GM19239 (cell line): ENCODE results near the gene CYP19A1.
A peak's percentile ranks its signal among the peaks of the same experiment; 100 is the strongest.
"Not testable (repeated sequence)": the region's sequence is repeated elsewhere in the genome, so short reads cannot be mapped to it uniquely, and the experiment has no call there.

Experiments used
- DNase-seq: peaks from one replicate; pipeline ENCODE4 v3.0.0; 2011; ENCODE audit warnings: low spot score; ENCODE audit not compliant: insufficient read length
- FAIRE-seq: peaks from 2 replicates; lab custom pipeline; 2011; peaks lifted over from hg19 to GRCh38; lab: Jason Lieb, UNC

Gene CYP19A1

DNA sequence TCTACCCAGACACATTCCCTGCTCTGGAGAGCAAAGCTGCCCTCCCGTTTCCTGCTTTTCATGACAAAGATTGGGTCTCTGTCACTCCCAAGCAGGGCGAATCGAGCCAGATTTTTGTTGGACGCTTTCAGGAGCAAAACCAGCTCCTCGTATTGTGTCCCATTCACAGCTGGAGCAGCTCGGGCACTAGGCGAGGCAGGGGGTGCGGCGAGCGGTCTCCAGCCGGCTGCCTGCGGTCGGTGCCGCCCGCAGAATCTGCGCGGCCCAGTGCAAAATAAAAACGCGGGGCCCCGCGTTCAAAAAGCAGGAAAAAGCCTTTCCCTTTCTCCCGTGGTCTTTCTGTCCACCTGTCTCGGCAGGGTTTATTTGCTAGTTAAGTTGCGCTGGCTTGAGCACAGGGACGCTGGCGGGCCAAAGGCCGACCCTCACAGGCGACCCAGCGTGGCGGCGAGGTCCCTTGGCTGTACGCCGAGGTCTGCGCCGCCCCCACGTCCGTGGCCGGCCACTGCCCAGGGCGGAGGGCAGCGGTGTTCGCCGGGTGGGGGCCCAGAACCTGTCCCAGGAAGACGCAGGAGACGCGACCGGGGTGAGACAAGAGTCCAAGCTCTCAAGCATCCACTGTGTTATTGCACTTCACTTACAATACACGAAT is 71.2 kb downstream of the CYP19A1 start:
- FAIRE-seq (no peak), DNase-seq (no peak)

DNA sequence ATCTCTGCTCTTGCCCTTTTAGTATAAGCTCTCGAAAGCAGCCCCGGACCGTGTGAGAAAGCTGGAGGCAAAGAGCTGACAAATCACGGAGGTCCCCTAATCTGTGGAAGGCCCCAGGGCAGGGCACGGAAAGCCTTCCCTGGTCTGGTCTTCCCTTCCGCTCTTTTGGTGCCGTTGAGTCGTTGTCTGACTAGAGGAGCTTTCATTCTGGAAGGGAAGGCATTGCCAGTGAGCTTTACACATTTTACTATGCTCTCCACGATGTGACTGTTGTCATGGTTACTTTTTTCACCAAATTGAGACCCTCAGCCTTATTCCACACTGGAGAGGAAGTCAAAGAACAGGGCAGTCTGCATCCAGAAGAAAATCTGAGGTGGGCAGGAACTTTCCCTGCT is 71.7 kb downstream of the CYP19A1 start:
- DNase-seq (no peak), FAIRE-seq (no peak)

DNA sequence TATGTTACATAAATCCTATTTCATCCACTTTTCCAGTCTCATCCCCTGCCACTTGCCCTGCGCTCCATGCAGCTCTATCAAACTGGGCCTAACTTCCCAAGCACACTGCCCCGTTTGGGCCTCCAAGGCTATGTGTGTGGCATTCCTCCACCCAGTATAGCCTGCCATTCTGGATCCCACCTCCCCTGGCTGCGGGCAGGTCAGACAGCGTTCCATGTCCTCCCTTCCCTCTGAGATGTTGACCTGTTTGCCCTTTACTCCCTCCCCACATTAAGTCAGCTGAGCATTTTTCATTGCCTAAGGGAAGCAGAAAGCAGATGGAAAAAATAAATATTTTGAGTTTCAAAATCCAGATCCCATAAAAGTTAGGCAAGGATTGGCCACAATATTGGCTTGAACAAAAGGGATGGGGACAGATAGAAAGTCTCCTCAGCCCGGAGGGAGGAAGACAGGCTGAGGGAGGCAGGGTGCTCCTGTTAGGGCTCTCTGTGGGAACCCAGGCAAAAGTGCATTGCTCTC is 73.3 kb downstream of the CYP19A1 start:
- DNase-seq (no peak), FAIRE-seq (no peak)

DNA sequence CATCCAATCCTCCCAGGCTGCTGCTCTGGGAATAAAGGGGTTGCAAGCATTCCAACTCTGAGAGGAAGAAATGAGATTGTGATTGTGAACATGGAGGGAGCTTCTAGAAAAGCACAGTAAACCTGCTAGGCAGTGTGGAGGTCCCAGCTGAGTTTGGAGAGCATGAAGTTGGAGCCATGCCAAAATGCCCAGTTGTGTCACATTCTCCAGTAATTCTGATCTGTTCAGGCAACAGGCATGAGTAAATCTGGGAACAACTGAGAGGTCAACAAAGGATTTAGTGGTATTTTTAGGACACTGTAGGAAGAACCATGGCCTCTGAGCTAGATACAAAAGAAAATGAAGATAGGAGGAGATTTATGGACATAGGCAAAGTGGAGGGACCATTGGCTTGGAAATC is 74.7 kb downstream of the CYP19A1 start:
- DNase-seq = no peak
- no peak for FAIRE-seq

DNA sequence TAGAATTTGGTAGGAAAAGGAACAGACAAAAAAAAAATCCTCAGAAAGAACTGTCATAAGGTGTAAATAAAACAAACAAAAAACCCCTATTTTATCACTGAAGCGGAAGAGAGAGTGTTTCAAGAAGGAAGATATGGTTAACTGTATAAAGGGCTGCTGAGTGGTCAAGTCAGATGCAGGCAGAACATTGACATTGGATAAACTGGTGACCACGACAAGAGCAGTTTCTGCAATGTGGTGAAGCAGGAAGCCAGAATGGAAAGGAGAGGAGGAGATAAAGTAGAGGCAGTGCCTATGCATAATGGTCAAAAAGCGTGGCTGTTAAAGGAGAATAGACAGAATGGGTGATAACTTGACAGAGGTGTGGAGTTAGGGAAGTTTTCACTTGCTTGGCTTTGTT is 75.3 kb downstream of the CYP19A1 start:
- FAIRE-seq = no peak

DNA sequence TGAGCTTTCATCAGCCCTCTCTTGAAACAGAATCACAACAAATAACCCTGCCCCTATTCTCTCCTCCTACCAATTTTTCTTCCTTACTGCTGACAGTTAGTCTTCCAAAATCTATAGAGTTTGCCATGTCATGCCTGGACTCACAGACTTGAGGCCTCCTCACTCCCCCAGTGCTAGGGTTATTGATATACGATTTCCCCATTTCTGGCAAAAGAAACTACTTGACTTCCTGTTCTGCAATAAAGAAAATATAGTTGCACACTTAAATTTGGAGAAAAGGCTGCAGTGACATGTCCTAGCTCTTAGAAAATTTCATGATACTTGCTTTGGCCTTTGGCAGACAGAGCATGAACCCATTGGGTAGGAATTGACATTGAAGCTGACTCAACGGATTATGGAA is 75.9 kb downstream of the CYP19A1 start:
- DNase-seq = no peak
- FAIRE-seq = no peak

More for the DNA sequence above, 75.3 kb downstream of the CYP19A1 start:
- no peak for DNase-seq

DNA sequence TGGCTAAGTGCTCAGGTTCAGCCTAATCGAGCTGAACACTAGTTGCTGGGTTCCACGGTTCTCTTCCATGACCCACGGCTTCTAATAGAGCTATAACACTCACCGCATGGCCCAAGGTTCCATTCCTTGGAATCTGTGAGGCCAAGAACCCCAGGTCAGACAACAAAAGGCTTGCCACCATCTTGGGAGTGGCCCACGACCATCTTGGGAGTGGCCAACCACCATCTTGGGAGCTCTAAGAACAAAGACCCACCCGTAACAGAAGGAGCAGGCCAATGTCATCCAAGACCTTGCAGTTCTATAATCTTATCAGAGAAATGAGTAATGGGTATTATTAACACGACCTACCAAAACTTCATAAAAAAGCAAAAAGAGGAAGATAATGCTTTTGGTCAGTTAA is 77.3 kb downstream of the CYP19A1 start:
- DNase-seq, FAIRE-seq: not testable (repeated sequence)

DNA sequence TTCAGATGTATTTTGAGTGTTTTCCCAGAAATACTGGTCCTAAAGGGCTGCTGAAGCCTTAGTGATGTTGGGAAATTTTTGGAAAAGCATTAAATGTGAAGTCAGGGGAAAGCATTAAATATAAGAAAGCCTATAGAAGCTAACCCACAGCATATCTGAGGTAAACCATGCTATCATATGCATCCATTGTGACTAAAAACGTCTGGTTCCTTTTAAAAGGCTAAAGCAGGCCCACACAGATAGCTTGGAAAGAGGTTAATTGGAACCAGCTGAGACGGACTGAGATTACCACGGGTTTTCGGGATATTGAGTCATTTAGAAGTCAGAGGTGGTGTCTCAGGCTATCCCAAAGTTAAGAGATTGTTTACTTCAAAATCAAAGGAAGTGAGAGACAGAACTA is 78.2 kb downstream of the CYP19A1 start:
- FAIRE-seq (no peak), DNase-seq (no peak)

DNA sequence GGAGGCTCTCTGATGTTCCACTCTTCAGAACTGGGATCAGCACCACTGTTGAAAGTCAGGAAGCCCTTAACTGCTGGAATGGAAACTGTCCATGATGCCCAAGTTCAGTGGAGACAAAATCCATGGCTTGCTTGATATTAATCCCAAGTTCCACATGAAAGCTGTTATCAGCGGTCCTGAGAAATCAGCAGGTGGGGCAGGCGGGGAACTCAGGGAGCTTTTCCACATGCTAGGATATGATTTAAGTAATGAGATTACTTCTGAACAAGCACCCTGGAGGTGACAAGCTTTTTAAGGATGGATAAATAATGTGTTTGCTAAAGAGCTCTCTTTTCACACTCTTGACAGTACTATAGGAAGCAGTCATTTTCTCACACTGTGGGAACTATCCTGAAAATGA is 82.9 kb downstream of the CYP19A1 start:
- FAIRE-seq (no peak), DNase-seq (no peak)

DNA sequence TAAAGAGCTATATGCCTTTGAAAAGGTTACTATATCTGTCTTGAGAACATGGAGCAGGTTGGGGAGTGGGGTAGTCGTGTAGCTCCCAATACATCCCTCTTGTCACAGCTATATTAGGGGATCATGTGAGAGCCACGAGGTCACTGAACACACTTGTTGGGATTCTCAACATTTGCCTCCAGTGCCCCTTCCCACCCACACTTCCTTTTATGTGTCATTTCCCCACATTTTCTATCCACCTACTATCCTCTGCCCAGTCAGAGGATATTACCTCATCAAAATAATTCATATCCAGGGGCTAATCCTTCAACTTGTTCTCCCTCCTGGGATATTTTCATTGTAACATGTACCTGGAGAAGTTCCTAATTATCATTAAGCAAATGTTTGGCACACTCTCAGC is 85.0 kb downstream of the CYP19A1 start:
- no peak for DNase-seq
- FAIRE-seq = no peak

DNA sequence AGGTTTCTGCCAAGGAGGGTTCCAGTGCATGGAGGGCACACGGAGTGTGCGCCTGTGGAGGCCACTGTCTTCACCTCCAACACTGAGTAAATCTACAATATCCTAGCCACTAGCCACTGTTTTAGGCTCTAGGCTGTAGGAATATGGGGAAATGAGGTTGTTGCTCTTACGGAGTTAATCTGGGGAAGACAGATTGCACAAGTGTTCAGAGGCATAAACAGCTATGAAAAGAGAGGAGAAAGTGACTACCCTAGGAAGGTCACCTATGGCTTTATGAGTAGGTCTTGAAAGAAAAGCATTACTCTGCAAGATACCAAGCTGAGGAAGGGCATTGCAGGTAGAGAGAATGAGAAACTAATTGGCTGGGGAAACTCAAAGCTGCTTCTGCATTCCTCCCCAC is 85.7 kb downstream of the CYP19A1 start:
- DNase-seq (no peak), FAIRE-seq (no peak)

DNA sequence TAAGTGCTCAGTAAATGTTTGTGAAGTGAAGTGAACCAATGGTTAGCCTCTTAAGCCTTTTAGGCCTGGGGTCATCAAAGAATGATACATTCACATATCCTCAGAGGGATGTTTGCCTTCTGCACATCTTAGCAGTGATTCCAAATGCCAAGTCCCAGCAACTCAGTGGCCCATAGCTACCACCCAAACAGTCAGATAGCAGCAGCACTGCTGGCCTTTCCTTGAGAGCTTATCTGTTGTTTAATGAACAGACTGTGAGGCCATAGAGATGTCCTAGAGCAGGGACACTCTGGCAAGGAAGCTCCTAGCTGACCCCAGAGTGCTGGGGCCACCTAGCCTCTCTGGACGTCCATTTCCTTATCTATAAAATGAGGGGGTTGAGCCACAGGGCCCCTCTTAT is 86.8 kb downstream of the CYP19A1 start:
- no peak for FAIRE-seq
- DNase-seq = no peak

DNA sequence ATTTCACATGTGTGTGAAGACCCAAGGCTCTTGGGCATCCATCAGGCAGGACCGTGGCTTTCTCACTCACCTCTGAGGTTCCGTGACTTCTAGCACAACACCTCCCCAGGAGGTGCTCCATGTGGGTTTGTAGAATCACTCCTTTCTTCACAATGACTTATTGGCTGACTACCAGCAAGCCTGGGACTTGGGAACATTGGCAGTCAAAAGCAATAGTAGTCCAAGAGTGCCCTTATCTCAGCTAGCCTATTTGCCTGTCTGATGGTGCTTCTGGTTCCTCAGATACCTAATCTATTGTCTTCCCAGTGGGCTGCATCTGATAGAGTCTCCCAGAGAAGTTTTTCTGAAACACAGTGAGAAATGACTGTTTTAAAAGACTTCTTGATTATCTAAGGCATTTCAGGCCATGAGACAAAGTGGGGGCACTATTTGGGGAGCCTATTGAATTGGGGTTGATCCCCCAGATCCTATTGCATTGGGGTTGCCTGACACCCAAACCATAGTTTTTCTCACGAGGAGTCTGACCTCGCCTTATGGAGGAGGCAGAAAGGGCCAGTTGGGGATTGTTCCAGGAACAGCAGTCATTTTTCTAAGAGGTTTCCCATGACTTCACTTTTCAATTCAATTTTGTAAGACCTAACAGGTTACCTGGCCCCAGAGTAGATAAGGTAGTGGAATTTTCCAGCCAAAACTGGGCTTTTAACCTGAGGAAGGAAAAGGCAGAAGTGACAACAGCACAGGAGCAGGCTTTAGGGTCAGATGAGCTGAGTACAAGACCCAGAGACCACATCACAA is 88.0 kb downstream of the CYP19A1 start:
- no peak for FAIRE-seq
- no peak for DNase-seq

DNA sequence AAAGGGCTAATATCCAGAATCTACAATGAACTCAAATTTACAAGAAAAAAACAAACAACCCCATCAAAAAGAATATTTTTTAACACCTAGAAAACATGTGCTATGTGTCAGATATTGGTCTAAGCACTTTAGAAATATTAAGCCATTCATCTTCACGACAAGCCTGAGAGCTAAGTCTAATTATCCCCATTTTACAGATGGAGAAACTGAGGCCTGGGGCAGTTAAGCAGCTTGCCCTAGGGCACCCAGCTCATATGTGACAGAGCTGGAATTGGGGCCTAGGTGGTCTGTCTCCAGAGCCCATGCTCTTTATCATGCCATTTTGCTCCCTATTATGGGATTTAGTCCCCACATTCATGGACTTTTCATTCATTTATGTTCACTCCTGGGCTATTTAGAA is 92.8 kb downstream of the CYP19A1 start:
- DNase-seq = no peak
- FAIRE-seq = no peak

DNA sequence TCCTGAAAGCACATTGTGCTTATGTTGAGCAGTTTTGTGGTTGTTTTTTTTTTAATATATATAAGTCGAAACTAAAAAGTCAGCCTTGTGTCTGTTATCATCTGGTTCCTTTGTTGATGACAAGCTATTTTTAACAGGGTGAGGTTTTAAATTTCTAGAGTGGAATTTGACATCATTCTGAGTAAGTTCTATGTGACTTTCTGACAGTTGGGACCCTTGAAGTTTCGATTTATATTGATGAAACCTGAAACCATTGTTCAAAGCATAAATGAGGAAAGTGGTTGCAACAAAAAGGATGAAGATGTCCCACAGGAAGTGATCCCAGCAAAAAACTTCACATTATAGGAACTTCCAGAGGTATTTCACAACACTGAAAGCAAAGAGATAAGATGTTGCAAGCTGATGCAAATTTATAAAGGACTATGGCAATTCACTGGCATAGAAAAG is 94.0 kb downstream of the CYP19A1 start:
- DNase-seq = no peak
- peak; percentile 4 for FAIRE-seq

DNA sequence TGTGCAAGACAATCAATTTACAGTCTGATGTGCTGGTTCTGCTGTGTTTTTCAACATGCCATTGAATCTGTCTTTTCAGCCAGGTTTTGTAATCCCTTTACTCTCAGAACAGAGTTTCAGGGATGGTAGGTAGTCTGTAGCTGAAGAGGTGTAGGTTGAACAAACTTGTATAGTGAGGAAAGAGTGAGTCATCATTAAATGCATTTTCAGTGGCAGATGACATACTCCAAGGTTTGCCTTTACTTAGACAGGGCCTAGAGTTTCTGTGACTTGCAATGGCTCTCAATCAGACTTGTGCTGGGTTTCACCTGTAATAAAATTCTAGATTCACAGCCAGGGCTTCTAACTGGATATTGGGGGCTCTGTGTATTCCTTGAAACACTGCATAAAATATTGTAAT is 94.6 kb downstream of the CYP19A1 start:
- DNase-seq = no peak
- FAIRE-seq = peak; percentile 45

DNA sequence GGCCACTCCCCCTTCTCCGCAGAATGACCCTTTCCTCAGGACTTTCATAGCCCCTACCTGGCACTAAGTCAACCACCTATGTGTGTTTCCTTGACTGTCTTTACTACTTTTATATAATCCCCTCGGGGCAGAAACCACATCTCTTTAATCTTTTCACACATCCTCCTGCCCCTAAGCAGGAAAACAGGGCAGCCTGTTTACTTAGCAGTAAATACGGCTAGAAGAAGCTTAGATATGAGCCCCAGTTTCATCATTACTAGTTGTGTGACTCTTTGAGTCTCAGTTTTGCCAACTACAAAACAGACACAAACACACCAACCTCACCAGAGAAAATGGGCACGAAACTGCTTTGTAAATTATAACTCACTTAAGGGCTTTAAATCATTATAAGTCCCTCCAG is 98.3 kb downstream of the CYP19A1 start:
- no peak for DNase-seq
- FAIRE-seq = peak; percentile 70

DNA sequence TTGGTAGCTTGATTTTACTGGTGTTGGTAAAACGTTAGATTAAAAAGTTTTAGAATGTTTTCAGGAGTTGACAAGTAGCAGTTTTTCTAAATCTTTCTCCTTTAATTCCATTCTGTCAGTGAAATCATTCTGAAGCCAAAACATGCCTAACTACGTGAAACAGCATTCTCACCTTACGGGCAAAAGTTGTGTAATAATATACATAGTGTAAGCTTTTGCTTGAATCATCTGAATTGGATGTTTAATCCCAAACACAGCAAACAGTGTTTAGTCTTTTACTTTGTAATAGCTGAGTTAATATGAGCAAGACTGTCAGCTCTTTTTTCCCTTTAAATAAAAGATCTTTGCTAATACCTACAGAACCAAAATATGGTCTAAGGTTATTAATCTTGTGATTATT is 100.6 kb downstream of the CYP19A1 start:
- DNase-seq (no peak), FAIRE-seq (no peak)

DNA sequence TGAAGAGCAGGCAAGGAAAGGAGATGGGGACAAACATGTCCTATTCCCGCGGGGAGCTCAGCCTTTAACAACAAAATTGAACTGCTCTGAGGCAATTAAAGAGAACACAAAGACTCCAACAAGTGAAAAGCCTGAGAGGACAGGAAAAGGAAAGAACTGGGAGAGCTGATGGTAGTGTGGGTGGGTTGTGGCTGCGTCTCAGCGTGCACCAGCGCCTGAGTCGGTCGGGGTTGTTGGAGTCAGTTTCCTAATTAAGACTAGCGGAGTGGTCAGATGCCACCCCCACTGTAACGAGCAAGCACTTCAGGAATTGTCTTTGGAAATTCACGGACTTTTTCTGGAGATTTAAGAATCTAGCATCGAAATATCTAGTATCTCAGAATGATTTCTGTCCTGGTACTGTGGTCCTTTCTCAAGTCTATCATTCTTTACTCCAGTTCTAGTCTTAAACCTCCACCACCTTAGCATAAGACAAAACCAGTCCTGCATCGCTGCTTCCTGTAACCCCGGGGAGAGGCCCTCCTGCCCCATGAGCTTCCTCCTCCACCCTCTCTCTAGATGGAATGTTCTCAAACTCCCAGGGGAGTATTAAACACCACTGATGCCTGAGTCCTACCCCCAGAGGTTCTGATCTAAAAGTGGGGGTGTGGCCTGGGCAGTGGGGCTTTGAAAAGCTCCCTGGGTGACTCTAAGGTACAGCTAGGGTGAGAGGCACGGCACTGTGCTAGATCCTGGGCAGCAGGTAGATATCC is 104.0 kb downstream of the CYP19A1 start:
- DNase-seq = no peak
- FAIRE-seq = no peak

DNA sequence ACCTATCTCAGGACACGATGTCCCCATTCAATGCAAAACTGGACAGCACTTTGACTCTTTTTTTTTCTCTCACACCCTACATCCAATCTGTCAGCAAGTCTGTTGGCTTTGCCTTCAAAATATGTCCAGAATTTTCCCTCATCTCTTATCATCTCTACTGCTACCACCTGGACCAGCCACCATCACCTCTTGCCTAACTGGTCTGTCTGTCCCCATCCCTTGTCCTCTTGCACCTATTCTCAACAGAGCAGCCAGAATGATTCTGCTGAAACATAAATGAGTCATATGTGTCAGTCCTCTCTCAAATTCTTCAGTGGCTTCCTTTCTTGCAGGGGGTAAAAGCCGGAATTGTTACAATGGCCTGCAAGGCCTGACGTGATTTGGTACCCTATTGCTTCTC is 105.8 kb downstream of the CYP19A1 start:
- no peak for FAIRE-seq
- no peak for DNase-seq

DNA sequence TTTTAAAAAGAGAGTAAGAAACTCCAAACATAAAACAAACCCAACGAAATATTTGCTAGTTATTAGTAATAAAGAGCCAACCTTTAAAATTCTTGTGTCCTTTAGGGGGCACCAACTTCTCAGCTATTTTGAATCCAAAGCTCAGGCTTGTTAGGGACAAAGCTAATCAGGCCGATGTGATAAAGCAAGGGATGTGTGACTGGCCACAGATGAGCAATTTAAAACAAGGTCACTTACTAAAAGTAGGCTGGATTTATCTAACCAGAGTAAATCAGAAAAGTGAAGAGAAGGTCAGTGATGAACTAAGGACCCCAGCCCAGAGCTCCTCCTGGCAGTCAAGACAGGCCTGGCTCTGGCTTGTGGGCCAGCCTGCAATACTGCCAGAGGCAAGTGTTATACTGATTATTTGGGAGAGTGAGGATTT is 108.5 kb downstream of the CYP19A1 start:
- FAIRE-seq (no peak), DNase-seq (no peak)
